ENCODE data around the gene NFKBIB. TPM values are rescaled to one million over a fixed set of nuclear protein-coding genes. Genes with fewer than 3 reads are reported as not detected.

The NFKBIB gene
- polyA plus RNA-seq, 2 of the 4 experiments (the other 2 are of a cell fraction) = 35.0 to 61.7 TPM

DNA sequence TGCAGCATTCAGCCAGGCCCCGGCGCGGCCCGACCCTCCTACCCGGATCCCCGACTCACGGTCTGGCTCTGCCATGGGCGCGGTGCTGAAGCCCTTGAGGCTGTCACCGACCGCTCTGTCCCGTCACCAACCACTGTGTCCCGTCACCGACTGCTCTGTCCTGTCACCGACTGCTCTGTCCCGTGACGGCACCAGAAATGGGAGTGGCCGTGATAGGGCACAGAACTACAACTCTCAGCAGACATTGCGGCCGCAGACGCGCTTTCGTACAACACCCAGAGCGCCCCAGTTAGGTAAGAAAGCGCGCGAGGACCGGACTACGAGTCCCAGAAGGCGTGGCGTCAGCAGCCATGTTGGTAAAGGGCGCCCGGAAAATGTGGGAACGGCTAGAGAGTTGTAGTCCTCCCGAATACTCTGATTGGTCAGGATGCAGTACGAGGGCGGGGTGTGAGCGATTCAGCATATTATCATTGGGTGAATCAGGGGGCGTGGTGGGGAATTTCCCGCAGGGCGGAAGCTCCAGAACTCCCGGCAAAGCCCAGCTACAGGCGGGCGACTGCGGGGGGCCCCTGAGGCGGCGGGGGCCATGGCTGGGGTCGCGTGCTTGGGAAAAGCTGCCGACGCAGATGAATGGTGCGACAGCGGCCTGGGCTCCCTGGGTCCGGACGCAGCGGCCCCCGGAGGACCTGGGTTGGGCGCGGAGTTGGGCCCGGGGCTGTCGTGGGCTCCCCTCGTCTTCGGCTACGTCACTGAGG is at the start of gene NFKBIB, which contains the start of gene SIRT2 (continued):
- TF ChIP-seq POLR2AphosphoS2 (conservative IDR thresholded peaks at IDR 0.05; ENCODE audit: low read length) (no peak), PBX3 (IDR thresholded peaks at IDR 0.05) (peak; percentile 56; the same call in 1 of the 2 replicates), MAFK (IDR thresholded peaks at IDR 0.05; ENCODE audit: partially characterized antibody) (peak; percentile 96)

DNA sequence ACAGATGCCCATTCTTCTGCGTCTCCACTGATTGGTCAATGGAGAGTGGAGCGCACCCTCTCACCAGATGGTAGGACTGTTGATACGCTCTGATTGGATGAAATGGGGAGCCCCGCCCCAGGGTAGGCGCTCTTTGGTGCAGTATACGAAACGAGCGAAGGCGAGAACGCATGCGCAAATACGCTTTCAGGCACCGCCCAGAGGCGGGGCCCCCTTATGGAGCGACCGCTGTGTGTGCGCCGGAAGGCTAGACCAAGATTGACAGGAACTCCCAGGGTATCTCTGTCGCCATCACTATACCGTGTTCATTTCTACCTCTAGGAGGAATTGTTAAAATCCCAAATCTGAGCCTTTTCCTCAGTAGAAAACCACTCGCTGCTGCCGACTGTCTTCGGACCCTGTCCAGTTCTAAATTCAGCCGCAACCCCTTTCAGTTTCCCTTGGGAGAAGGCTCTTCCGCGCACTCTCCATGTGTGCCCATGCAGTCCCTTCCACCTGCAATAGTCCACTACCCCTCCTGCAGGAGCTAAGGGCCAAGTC is 49.3 kb upstream of the NFKBIB start:
- Histone ChIP-seq H3K4me2 (peak overlapping the region; percentile 70), H3K9me3 (no peaks in the 10 kb centered on the region), H3K4me3 (peak overlapping the region; percentile 64), H3K27ac (peak overlapping the region; percentile 93 to 95), H3K4me1 (peaks cover 44% of the 10 kb centered on the region)
- ATAC-seq = peak; percentile 66 to 89
- 6% methylated on average over 26 of the region's 26 CpGs for WGBS (ENCODE audit: missing lambda C conversion rate)
- TF ChIP-seq RARB (CRISPR knock-in tag; IDR thresholded peaks at IDR 0.05) (no peak), HOXB13 (CRISPR knock-in tag; IDR thresholded peaks at IDR 0.05; ENCODE audit: low read depth) (no peak), FOSB (CRISPR knock-in tag; IDR thresholded peaks at IDR 0.05) (no peak), HES2 (IDR thresholded peaks at IDR 0.05) (no peak), POLR2A (IDR thresholded peaks at IDR 0.05; ENCODE audit: low read length) (peak; percentile 64), KDM5A (IDR thresholded peaks at IDR 0.05) (no peak), HEYL (CRISPR knock-in tag; IDR thresholded peaks at IDR 0.05) (no peak), E2F6 (IDR thresholded peaks at IDR 0.05; ENCODE audit: borderline replicate concordance, low read depth) (0 out of 2 replicates have a peak, but pooled peaks have one; percentile 10), PHF8 (IDR thresholded peaks at IDR 0.05; ENCODE audit: borderline replicate concordance, low read depth) (0 out of 2 replicates have a peak, but pooled peaks have one; percentile 29), JUNB (IDR thresholded peaks at IDR 0.05) (no peak), JUN (IDR thresholded peaks at IDR 0.05) (peak in 1 of 2 experiments; percentile 62; a peak in 3 of 5 replicates), TP53 (CRISPR knock-in tag; IDR thresholded peaks at IDR 0.05) (peak; percentile 81; the same call in 1 of the 2 replicates), FOXS1 (CRISPR knock-in tag; IDR thresholded peaks at IDR 0.05) (no peak), NFE2L2 (conservative IDR thresholded peaks at IDR 0.05; ENCODE audit: low read length) (no peak), POLR2AphosphoS2 (conservative IDR thresholded peaks at IDR 0.05; ENCODE audit: low read length) (peak; percentile 71; the same call in 1 of the 2 replicates), RAD21 (conservative IDR thresholded peaks at IDR 0.05 in 1 of 2, IDR thresholded peaks at IDR 0.05 in 1 of 2) (no peak), ZSCAN20 (CRISPR knock-in tag; IDR thresholded peaks at IDR 0.05) (no peak), BCL3 (IDR thresholded peaks at IDR 0.05) (peak; percentile 59; the same call in 1 of the 3 replicates), RNF2 (IDR thresholded peaks at IDR 0.05; ENCODE audit: borderline replicate concordance, low read depth) (no peak), MAX (IDR thresholded peaks at IDR 0.05) (no peak; the same call in none of the 2 replicates), SMC3 (IDR thresholded peaks at IDR 0.05) (no peak), MYC (IDR thresholded peaks at IDR 0.05; ENCODE audit: borderline replicate concordance, low read length) (peak; percentile 69; the same call in 1 of the 2 replicates), MAFK (IDR thresholded peaks at IDR 0.05; ENCODE audit: partially characterized antibody) (no peak), CHD4 (IDR thresholded peaks at IDR 0.05; ENCODE audit: borderline replicate concordance) (no peak), CEBPB (IDR thresholded peaks at IDR 0.05) (no peak; a peak in 1 of 4 replicates), RFX5 (IDR thresholded peaks at IDR 0.05) (peak; percentile 12; the same call in 1 of the 2 replicates)
- TF ChIP-seq, protein P1, sequence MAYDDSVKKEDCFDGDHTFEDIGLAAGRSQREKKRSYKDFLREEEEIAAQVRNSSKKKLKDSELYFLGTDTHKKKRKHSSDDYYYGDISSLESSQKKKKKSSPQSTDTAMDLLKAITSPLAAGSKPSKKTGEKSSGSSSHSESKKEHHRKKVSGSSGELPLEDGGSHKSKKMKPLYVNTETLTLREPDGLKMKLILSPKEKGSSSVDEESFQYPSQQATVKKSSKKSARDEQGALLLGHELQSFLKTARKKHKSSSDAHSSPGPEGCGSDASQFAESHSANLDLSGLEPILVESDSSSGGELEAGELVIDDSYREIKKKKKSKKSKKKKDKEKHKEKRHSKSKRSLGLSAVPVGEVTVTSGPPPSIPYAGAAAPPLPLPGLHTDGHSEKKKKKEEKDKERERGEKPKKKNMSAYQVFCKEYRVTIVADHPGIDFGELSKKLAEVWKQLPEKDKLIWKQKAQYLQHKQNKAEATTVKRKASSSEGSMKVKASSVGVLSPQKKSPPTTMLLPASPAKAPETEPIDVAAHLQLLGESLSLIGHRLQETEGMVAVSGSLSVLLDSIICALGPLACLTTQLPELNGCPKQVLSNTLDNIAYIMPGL (CRISPR knock-in tag; IDR thresholded peaks at IDR 0.05; ENCODE audit: borderline replicate concordance) = no peak
- peak; percentile 100 for DNase-seq (ENCODE audit: low read depth in 1 of 2, low spot score in 1 of 2)
- FAIRE-seq = peak; percentile 100
- ChIA-PET CTCF (interaction anchor here (0.7 to 4.3 kb wide), 13 partner anchors 9 to 303 kb away, joined by 3 to 25 read pairs (median 4); partner anchors contain the start of genes LGALS7, MRPS12 and SARS2), POLR2A (interaction anchor here (0.6 to 3.2 kb wide), 9 partner anchors 8 to 232 kb away, joined by 3 to 26 read pairs (median 6); partner anchors contain the start of genes ACTN4, ECH1, EIF3K and MRPS12)

Data from A549 (cell line).